C4-2B (cell line): ENCODE data around the gene ZNF346.

ENCODE experiments used
- H3K27ac ChIP-seq: fragments of 450-650 bp; 2 replicates; pipeline ENCODE4 v1.5.1; 2017
- CTCF ChIP-seq: fragments of 450-650 bp; conservative IDR thresholded peaks from 2 replicates; pipeline ENCODE4 v1.5.1; 2017; ENCODE audit warnings: mild to moderate bottlenecking
- ZFX ChIP-seq: fragments of 450-650 bp; IDR thresholded peaks from 2 replicates; pipeline ENCODE4 v1.6.1; 2017

The ZNF346 gene

GRCh38 chr5:177086654-177087397 is 64.3 kb downstream of the ZNF346 start, which contains the start of gene FGFR4:
TSS of gene FGFR4 (plus strand) at chr5:177086915. CDS start at chr5:177089603, 2,688 bp downstream.
- TF ChIP-seq CTCF (peak; percentile 87), ZFX (no peak)
- H3K27ac ChIP-seq = peak within 1 kb of the TSS; percentile 32

DNA sequence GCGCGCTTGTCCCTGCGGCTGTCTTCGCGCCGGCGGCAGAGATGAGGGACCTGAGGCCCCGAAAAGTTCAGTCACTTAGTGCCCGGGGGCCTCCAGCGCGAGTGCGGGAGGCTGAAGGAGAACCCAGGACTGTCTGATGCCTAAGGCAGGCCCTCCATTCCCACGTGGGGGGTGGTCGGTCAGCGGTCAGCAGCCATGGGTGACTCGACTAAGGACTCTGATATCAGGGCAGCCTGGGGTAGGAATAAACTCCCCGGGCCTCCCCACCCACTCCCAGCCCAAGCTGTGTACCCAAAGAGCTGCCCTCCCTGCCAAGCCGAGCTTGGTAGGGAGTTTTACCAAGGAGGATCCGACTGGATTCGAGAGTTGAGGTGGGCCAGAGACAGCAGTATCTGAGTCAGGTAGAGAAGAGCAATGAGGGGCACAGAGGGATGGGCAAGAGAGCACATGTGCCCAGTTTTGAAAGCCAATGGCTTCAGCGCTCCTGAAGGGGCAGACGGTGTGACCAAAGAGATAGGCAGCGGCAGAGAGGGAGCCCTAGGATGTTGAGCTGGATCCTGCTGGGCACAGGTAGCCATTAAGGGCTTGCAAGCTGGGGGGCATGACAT is 65.0 kb downstream of the ZNF346 start:
- H3K27ac ChIP-seq = peak overlapping the region; percentile 32; the same call in 1 of the 2 replicates
- TF ChIP-seq CTCF = no peak
- TF ChIP-seq ZFX = no peak

GRCh38 chr5:177089127-177089526 is 66.6 kb downstream of the ZNF346 start:
- TF ChIP-seq CTCF (no peak), ZFX (no peak)
- no peak overlapping the region for H3K27ac ChIP-seq

- TF ChIP-seq ZFX = no peak
- TF ChIP-seq CTCF = no peak
Observed at GRCh38 chr5:177089825-177090641, 67.5 kb downstream of the ZNF346 start.

GRCh38 chr5:177090813-177091212 is 68.3 kb downstream of the ZNF346 start:
- TF ChIP-seq CTCF (no peak), ZFX (no peak)
- no peak overlapping the region for H3K27ac ChIP-seq

More at GRCh38 chr5:177089825-177090641, 67.5 kb downstream of the ZNF346 start:
- no peak overlapping the region for H3K27ac ChIP-seq

DNA sequence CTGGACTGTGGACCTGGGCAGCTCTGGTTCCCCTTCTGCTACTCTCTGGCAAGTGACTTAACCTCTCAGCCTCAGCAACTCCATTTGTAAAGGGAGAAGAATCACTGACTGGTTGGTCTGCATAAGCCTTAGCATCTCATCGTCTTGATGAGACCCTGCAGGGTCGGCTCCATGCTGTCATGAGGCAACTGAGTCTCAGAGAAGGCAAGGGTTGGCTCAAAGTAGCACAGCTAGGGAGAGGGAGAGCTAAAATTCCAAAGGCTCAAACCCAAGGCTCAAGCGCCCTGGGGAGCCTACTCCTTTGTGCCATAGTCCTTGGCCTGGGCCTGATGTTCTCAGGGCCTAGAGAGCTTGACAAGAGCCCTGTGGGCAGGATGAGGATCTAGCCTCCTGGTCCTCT is 68.7 kb downstream of the ZNF346 start:
- H3K27ac ChIP-seq = no peak overlapping the region
- TF ChIP-seq ZFX = no peak

- TF ChIP-seq CTCF (no peak), ZFX (no peak)
- no peak overlapping the region for H3K27ac ChIP-seq
Observed at GRCh38 chr5:177092178-177093081, 69.9 kb downstream of the ZNF346 start.
